Measurements from ENCODE around the gene GBP1.

GBP1 gene

DNA sequence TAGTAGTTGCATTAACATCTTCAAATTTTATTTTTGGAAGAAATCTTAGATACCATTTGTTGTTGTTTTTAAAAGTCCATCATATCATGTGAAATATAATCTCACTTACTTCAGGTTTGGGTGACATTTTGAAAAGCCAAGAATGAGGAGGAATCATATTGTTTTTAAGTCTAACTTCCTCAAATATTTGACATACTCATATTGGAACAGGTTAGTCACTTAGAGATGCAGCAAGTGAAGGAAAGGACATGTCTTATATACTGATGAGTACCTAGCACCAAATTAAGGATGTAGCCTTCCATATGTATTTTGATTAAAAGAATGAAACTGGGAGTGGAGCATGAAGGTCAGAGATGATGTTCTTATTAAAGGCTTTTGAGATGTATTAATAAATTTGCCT lies 37.0 kb upstream of the GBP1 start:
- Mint-ChIP-seq H3K4me3 (no peak overlapping the region), H3K9me3 (peaks cover 7% of the 10 kb centered on the region), H3K27me3 (ENCODE audit: low read depth, poor library complexity) (no peaks in the 10 kb centered on the region), H3K36me3 (ENCODE audit: low read depth) (no peaks in the 10 kb centered on the region), H3K27ac (no peak overlapping the region), H3K4me1 (no peaks in the 10 kb centered on the region)
- TF ChIP-seq, protein P1, sequence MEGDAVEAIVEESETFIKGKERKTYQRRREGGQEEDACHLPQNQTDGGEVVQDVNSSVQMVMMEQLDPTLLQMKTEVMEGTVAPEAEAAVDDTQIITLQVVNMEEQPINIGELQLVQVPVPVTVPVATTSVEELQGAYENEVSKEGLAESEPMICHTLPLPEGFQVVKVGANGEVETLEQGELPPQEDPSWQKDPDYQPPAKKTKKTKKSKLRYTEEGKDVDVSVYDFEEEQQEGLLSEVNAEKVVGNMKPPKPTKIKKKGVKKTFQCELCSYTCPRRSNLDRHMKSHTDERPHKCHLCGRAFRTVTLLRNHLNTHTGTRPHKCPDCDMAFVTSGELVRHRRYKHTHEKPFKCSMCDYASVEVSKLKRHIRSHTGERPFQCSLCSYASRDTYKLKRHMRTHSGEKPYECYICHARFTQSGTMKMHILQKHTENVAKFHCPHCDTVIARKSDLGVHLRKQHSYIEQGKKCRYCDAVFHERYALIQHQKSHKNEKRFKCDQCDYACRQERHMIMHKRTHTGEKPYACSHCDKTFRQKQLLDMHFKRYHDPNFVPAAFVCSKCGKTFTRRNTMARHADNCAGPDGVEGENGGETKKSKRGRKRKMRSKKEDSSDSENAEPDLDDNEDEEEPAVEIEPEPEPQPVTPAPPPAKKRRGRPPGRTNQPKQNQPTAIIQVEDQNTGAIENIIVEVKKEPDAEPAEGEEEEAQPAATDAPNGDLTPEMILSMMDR (IDR thresholded peaks at IDR 0.05): no peak
- no peak for DNase-seq

DNA sequence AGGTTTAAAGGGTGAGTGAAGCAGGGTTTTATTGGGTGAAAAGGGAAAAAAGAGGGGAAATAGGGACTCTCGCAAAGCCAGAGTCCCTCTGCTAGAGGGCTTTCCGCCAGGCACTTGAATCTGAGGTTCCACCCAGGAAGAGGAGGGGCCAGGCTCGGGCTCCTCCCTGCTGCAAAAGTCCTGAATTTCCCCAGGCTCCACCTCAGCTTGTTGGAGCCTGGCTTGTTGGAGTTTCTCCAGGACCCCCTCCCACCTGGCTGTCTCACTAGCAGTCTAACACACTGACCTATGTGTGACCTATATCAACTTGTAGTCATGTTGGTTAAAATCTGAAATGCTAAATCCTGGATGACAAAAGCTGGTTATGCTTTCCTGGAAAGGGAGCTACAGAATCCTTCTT lies 35.4 kb upstream of the GBP1 start:
- Mint-ChIP-seq H3K27ac (no peak overlapping the region), H3K27me3 (ENCODE audit: low read depth, poor library complexity) (no peaks in the 10 kb centered on the region), H3K4me1 (no peaks in the 10 kb centered on the region), H3K4me3 (no peak overlapping the region), H3K36me3 (ENCODE audit: low read depth) (no peaks in the 10 kb centered on the region), H3K9me3 (peaks cover 23% of the 10 kb centered on the region)
- TF ChIP-seq, protein P1 (IDR thresholded peaks at IDR 0.05): no peak
- DNase-seq: no peak

DNA sequence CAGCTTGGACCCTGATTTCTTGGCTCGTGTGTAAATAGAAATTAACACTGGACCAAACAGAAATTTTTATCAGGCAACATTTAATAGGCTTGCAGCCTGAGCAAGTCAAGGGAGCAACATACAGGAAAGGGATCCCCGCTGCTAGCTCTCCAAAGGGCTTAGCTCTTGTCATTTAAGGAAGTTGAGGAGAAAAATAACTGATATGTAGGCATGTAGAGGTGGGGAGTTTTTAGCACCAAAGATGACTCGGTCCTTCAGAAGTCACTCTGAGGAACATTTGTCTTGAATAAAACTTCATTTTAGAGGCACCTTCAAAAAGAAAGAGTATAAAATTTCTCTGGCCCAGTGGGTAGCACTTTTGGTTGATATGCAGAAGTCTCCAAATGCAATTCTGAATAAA lies 33.8 kb upstream of the GBP1 start:
- no peak for DNase-seq
- Mint-ChIP-seq H3K27me3 (ENCODE audit: low read depth, poor library complexity) (no peaks in the 10 kb centered on the region), H3K9me3 (peaks cover 23% of the 10 kb centered on the region), H3K4me3 (no peak overlapping the region), H3K36me3 (ENCODE audit: low read depth) (no peaks in the 10 kb centered on the region), H3K27ac (no peak overlapping the region), H3K4me1 (no peaks in the 10 kb centered on the region)
- TF ChIP-seq, protein P1 (IDR thresholded peaks at IDR 0.05): no peak

DNA sequence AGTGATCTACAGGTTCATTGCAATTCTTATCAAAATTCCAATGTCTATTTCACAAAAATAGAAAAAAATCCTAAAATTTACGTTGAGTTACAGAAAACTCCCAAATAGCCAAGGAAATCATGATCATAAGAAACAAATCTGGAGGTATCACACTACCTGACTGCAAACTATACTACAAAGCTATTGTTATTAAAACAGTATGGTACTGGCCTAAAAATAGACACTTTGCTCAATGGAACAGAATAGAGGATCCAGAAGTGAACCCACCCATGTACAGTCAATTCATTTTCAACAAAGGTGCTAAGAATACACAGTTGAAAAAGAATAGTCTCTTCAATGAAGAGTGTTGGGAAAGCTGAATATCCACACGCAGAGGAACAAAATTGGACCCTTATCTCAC lies 30.7 kb upstream of the GBP1 start:
- H3K4me3 Mint-ChIP-seq: no peak overlapping the region
- H3K9me3 Mint-ChIP-seq: peaks cover 23% of the 10 kb centered on the region

GRCh38 chr1:89089962-89090361 lies 25.0 kb upstream of the GBP1 start:
- no peak overlapping the region for H3K4me3 Mint-ChIP-seq
- no peaks in the 10 kb centered on the region for H3K9me3 Mint-ChIP-seq
- no peak for DNase-seq
- H3K27ac Mint-ChIP-seq: no peak overlapping the region
- H3K27me3 Mint-ChIP-seq (ENCODE audit: low read depth, poor library complexity): no peaks in the 10 kb centered on the region
- TF ChIP-seq, protein P1 (IDR thresholded peaks at IDR 0.05): no peak
- no peaks in the 10 kb centered on the region for H3K36me3 Mint-ChIP-seq (ENCODE audit: low read depth)
- H3K4me1 Mint-ChIP-seq: no peaks in the 10 kb centered on the region

More for the DNA sequence above, 30.7 kb upstream of the GBP1 start:
- Mint-ChIP-seq H3K27ac (no peak overlapping the region), H3K36me3 (ENCODE audit: low read depth) (no peaks in the 10 kb centered on the region), H3K4me1 (no peaks in the 10 kb centered on the region), H3K27me3 (ENCODE audit: low read depth, poor library complexity) (no peaks in the 10 kb centered on the region)
- TF ChIP-seq, protein P1 (IDR thresholded peaks at IDR 0.05): no peak
- DNase-seq: no peak

DNA sequence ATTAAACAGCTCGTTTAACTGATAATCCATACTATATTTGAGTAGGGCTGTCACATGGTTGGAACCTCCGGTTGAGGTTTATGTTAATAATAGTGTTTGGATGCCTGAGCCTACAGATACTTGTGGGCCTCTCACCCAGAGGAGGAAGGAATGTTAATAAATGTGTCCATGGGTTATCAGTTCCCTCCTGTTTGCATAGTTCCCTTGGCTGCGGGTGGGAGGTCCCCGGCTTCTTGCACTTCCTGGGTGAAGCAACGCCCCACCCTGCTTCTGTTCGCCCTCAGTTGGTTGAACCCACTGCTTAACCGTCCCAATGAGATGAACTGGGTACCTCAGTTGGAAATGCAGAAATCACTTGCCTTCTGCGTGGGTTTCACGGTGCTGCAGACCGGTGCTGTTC lies 23.6 kb upstream of the GBP1 start:
- DNase-seq: no peak
- TF ChIP-seq, protein P1 (IDR thresholded peaks at IDR 0.05): no peak
- H3K27ac Mint-ChIP-seq: peak overlapping the region; percentile 89
- no peaks in the 10 kb centered on the region for H3K9me3 Mint-ChIP-seq
- H3K36me3 Mint-ChIP-seq (ENCODE audit: low read depth): no peaks in the 10 kb centered on the region
- H3K4me1 Mint-ChIP-seq: no peaks in the 10 kb centered on the region
- peaks cover 2% of the 10 kb centered on the region for H3K27me3 Mint-ChIP-seq (ENCODE audit: low read depth, poor library complexity)
- H3K4me3 Mint-ChIP-seq: no peak overlapping the region
